ENCODE measurements around the gene CCNI2. TPM values are rescaled to one million over a fixed set of nuclear protein-coding genes. Genes with fewer than 3 reads are reported as not detected.
A peak's percentile ranks its signal among the peaks of the same experiment; 100 is the strongest.

CCNI2 gene
- total and polyA plus RNA-seq, 5 donors from 2014 or later = 2.1 to 9.2 (median 2.8) TPM

DNA sequence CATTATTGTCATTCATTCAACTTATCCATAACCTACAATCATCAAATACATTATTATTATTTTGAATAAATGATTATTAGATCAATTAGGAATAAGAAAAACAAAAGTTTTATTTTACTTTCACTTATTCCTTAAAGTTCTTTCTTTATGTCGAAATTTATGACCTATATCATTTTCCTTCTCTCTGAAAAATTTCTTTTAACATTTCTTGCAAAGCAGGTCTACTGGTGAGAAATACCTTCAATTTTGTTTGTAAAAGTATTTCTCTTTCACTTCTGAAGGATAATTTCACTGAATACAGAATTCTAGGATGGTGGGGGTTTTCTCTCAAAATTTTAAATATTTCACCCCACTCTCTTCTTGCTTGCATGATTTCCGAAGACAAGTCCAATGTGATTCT is 2.6 kb upstream of the CCNI2 start:
- Histone ChIP-seq H3K27me3 (ENCODE audit: control insufficient read depth, insufficient read depth, low read length) (peaks cover 2% of the 10 kb centered on the region), H3K9me3 (ENCODE audit: control insufficient read depth in 2 of 2, low read length in 2 of 2) (peaks cover 0 to 3% of the 10 kb centered on the region in 2 experiments), H3K4me1 (ENCODE audit: control insufficient read depth, insufficient read depth, low read length, poor library complexity, severe bottlenecking) (peaks cover 14% of the 10 kb centered on the region), H3K27ac (ENCODE audit: insufficient read depth, low read length, poor library complexity, severe bottlenecking) (no peak overlapping the region), H3K36me3 (ENCODE audit: control insufficient read depth, insufficient read depth, low read length) (no peaks in the 10 kb centered on the region), H3K4me3 (ENCODE audit: low read depth, low read length) (no peak overlapping the region)
- Mint-ChIP-seq H3K27ac (no peak overlapping the region), H3K4me1 (peaks cover 0 to 12% (median 4%) of the 10 kb centered on the region in 4 donors), H3K9me3 (peaks cover 0 to 2% (median 0%) of the 10 kb centered on the region in 7 donors), H3K27me3 (peaks cover 12% of the 10 kb centered on the region), H3K36me3 (no peaks in the 10 kb centered on the region), H3K4me3 (peak overlapping the region in 1 of 4 donors; percentile 21)
- DNase-seq (no peak), ATAC-seq (ENCODE audit: low read depth in 2 of 2) (no peak)

DNA sequence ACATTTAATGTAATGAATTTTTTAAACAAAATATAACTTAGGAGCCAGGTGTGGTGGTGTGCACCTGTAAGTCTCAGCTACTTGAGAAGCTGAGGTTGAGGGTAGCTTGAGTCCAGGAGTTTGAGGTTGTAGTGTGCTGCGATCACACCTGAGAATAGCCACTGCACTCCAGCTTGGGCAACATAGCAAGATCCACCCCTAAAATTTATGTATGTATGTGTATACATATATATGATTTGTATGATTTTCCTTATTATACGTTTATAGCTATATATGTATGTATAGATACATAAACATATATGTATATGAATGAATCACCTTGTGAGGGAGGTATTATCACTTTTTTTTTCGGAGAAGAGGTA is 653 bp upstream of the CCNI2 start:
- H3K36me3 Mint-ChIP-seq = peaks cover 6% of the 10 kb centered on the region
- H3K4me3 Mint-ChIP-seq = peak overlapping the region; percentile 82 to 91 (median 86)
- peaks cover 12% of the 10 kb centered on the region for H3K27me3 Mint-ChIP-seq
- H3K4me3 ChIP-seq (ENCODE audit: low read depth, low read length) = peak overlapping the region; percentile 73
- H3K27ac ChIP-seq (ENCODE audit: insufficient read depth, low read length, poor library complexity, severe bottlenecking) = peak overlapping the region; percentile 78
- H3K9me3 ChIP-seq (ENCODE audit: control insufficient read depth in 2 of 2, low read length in 2 of 2) = peaks cover 0 to 3% of the 10 kb centered on the region in 2 experiments
- ATAC-seq (ENCODE audit: low read depth in 2 of 2) = no peak
- H3K27ac Mint-ChIP-seq = peak overlapping the region in 1 of 3 donors; percentile 69
- H3K36me3 ChIP-seq (ENCODE audit: control insufficient read depth, insufficient read depth, low read length) = no peaks in the 10 kb centered on the region
- no peak for DNase-seq
- peaks cover 2% of the 10 kb centered on the region for H3K27me3 ChIP-seq (ENCODE audit: control insufficient read depth, insufficient read depth, low read length)
- peaks cover 8 to 24% (median 20%) of the 10 kb centered on the region in 4 donors for H3K4me1 Mint-ChIP-seq
- H3K9me3 Mint-ChIP-seq = peaks cover 0 to 2% (median 0%) of the 10 kb centered on the region in 7 donors
- H3K4me1 ChIP-seq (ENCODE audit: control insufficient read depth, insufficient read depth, low read length, poor library complexity, severe bottlenecking) = peaks cover 14% of the 10 kb centered on the region

DNA sequence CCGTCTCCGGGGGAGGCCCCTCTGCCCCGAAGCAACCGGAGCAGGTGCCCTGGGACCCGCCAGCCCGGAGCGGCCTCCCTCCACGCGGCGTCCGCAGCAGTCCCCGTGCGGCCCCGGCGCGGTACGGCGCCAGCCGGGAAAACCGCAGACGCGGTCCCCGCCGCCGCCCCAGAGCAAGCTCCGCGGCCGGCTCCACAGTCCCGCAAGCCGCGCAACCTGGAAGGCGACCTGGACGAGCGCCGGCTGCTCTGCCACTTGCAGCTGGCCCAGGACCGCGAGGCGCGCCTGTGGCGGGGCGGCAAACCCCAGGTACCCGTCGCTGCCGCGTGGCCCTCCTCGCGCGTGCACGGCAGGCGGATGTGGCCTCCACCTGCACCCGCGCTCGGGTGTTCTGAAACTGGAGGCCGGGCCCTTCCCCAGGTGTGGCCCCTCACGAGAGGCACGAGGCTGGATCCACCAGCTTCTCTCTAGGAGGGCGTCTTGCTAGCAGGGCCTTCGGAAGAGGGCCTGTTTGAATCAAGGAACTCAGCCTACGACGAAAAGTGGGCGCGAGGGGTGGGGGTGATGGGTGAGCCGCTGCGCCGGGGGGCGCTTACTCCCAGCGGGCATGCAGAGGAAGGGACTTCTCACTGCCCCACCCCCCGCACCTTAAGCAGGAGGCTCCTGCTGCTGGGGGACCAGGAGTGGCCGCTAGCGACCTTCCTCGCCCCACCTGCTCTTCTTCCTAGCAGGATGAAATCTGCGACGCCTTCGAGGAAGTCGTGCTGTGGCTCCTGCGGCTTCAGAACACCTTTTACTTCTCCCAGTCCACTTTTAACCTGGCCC is 602 bp downstream of the CCNI2 start:
- no peaks in the 10 kb centered on the region for H3K36me3 ChIP-seq (ENCODE audit: control insufficient read depth, insufficient read depth, low read length)
- no peaks in the 10 kb centered on the region for H3K27me3 ChIP-seq (ENCODE audit: control insufficient read depth, insufficient read depth, low read length)
- H3K9me3 ChIP-seq (ENCODE audit: control insufficient read depth in 2 of 2, low read length in 2 of 2) = no peaks in the 10 kb centered on the region
- Mint-ChIP-seq H3K27me3 (peaks cover 6% of the 10 kb centered on the region), H3K9me3 (peaks cover 0 to 2% (median 0%) of the 10 kb centered on the region in 7 donors), H3K36me3 (peaks cover 6% of the 10 kb centered on the region), H3K4me1 (peaks cover 8 to 27% (median 23%) of the 10 kb centered on the region in 4 donors), H3K4me3 (peak overlapping the region; percentile 70 to 83 (median 76)), H3K27ac (peak overlapping the region in 1 of 3 donors; percentile 86)
- peak overlapping the region; percentile 78 for H3K27ac ChIP-seq (ENCODE audit: insufficient read depth, low read length, poor library complexity, severe bottlenecking)
- ATAC-seq (ENCODE audit: low read depth in 2 of 2) (peak; percentile 61 to 66), DNase-seq (peak; percentile 29 to 78 (median 68))
- peaks cover 14% of the 10 kb centered on the region for H3K4me1 ChIP-seq (ENCODE audit: control insufficient read depth, insufficient read depth, low read length, poor library complexity, severe bottlenecking)
- H3K4me3 ChIP-seq (ENCODE audit: low read depth, low read length) = no peak overlapping the region

DNA sequence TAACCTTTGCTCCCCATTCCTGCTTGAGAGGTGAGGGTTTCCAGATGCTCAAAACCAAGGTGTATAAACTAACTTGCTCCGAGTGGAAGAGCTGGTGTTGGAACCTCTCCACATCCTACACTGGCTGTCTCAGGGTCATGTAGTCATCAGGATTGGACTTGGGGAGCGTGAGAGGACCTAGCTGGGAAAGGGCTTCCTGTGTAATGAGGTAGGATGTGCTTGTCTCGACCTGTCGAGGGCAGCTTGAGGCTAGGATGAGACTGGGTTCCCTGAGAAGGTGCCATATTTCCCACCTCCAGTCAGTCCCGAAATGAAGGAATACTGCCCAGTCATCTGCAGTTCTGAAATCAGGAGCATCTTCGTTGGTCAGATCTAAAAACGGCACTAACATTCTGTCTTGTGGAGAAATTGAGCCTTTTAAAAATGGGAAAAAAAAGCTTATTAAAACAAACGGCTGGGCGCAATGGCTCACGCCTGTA is 1.3 kb downstream of the CCNI2 start:
- DNase-seq (no peak), ATAC-seq (ENCODE audit: low read depth in 2 of 2) (no peak)
- H3K27me3 Mint-ChIP-seq = peaks cover 6% of the 10 kb centered on the region
- Histone ChIP-seq H3K27me3 (ENCODE audit: control insufficient read depth, insufficient read depth, low read length) (no peaks in the 10 kb centered on the region), H3K4me1 (ENCODE audit: control insufficient read depth, insufficient read depth, low read length, poor library complexity, severe bottlenecking) (peaks cover 14% of the 10 kb centered on the region), H3K36me3 (ENCODE audit: control insufficient read depth, insufficient read depth, low read length) (no peaks in the 10 kb centered on the region), H3K4me3 (ENCODE audit: low read depth, low read length) (no peak overlapping the region), H3K27ac (ENCODE audit: insufficient read depth, low read length, poor library complexity, severe bottlenecking) (peak overlapping the region; percentile 78), H3K9me3 (ENCODE audit: control insufficient read depth in 2 of 2, low read length in 2 of 2) (no peaks in the 10 kb centered on the region)
- H3K9me3 Mint-ChIP-seq = no peaks in the 10 kb centered on the region
- peak overlapping the region in 1 of 3 donors; percentile 86 for H3K27ac Mint-ChIP-seq
- peaks cover 10% of the 10 kb centered on the region for H3K36me3 Mint-ChIP-seq
- H3K4me1 Mint-ChIP-seq = peaks cover 8 to 32% (median 23%) of the 10 kb centered on the region in 4 donors
- H3K4me3 Mint-ChIP-seq = peak overlapping the region; percentile 70 to 83 (median 76)

DNA sequence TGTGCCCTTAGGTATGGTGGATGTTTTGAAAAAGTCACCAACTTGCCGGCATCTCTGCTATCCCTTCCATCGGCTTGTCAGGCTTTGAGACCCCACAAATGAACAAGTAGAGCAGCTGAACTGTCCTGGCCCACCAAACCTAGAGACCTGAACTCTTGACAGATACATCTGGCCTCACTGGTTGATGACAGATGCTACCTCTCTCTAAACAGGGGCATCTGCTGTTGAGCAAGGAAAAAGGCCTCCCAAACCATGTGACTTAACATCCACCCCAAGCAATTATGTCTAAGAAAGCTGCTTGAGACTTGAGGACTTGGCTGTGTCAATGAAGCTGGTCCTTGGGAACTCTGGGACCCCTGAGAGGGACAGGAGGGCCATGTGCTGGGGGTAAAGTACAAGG is 2.3 kb downstream of the CCNI2 start:
- H3K27ac ChIP-seq (ENCODE audit: insufficient read depth, low read length, poor library complexity, severe bottlenecking) = no peak overlapping the region
- ATAC-seq (ENCODE audit: low read depth in 2 of 2) (no peak), DNase-seq (no peak)
- no peaks in the 10 kb centered on the region for H3K9me3 Mint-ChIP-seq
- H3K36me3 Mint-ChIP-seq = peaks cover 11% of the 10 kb centered on the region
- peaks cover 14% of the 10 kb centered on the region for H3K4me1 ChIP-seq (ENCODE audit: control insufficient read depth, insufficient read depth, low read length, poor library complexity, severe bottlenecking)
- peaks cover 8 to 33% (median 23%) of the 10 kb centered on the region in 4 donors for H3K4me1 Mint-ChIP-seq
- peak overlapping the region in 3 of 4 donors; percentile 70 to 83 (median 80) for H3K4me3 Mint-ChIP-seq
- H3K27ac Mint-ChIP-seq = peak overlapping the region; percentile 27 to 43 (median 31)
- H3K4me3 ChIP-seq (ENCODE audit: low read depth, low read length) = no peak overlapping the region
- H3K9me3 ChIP-seq (ENCODE audit: control insufficient read depth in 2 of 2, low read length in 2 of 2) = no peaks in the 10 kb centered on the region
- H3K36me3 ChIP-seq (ENCODE audit: control insufficient read depth, insufficient read depth, low read length) = no peaks in the 10 kb centered on the region
- peaks cover 6% of the 10 kb centered on the region for H3K27me3 Mint-ChIP-seq
- no peaks in the 10 kb centered on the region for H3K27me3 ChIP-seq (ENCODE audit: control insufficient read depth, insufficient read depth, low read length)

DNA sequence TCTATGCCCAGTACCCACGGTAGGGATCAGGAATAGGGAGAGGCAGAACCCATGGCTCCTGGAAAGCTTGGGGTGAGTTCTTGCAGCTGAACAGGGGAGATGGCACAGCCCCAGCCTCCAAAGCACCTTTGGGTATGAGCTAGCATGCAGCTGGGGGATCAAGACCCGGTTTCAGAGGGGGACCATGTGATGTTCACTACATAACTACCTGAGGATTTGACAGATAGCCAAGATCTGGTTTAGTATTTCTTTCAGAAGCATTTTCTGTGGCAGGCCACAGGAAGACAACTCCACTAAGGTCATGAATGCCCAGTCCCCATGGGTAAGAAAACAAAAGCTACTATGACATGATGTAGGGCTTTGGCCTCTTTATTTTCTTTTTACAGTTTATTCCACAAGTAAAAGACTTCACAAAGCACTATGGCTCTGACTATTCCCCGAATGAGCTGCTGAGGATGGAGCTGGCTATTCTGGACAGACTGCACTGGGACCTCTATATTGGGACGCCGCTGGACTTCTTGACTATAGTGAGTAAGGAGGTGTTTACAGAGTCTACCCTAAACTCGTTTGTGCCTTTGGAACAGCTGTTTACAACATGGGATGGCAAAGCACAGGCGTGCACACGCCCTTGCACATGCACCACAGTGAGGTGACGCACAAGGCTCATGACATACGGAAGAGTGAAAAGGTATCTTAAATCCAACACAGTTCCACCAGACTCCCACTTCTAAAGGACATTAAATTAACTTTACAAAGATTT is 3.4 kb downstream of the CCNI2 start:
- Histone ChIP-seq H3K9me3 (ENCODE audit: control insufficient read depth in 2 of 2, low read length in 2 of 2) (no peaks in the 10 kb centered on the region), H3K27ac (ENCODE audit: insufficient read depth, low read length, poor library complexity, severe bottlenecking) (peak overlapping the region; percentile 51), H3K36me3 (ENCODE audit: control insufficient read depth, insufficient read depth, low read length) (no peaks in the 10 kb centered on the region), H3K27me3 (ENCODE audit: control insufficient read depth, insufficient read depth, low read length) (no peaks in the 10 kb centered on the region), H3K4me3 (ENCODE audit: low read depth, low read length) (no peak overlapping the region), H3K4me1 (ENCODE audit: control insufficient read depth, insufficient read depth, low read length, poor library complexity, severe bottlenecking) (peaks cover 14% of the 10 kb centered on the region)
- DNase-seq = no peak
- Mint-ChIP-seq H3K4me1 (peaks cover 8 to 33% (median 23%) of the 10 kb centered on the region in 4 donors), H3K27ac (peak overlapping the region in 2 of 3 donors; percentile 27 to 68), H3K4me3 (peak overlapping the region in 1 of 4 donors; percentile 83), H3K36me3 (peaks cover 18% of the 10 kb centered on the region), H3K9me3 (peaks cover 0 to 1% (median 0%) of the 10 kb centered on the region in 7 donors), H3K27me3 (peaks cover 1% of the 10 kb centered on the region)
- ATAC-seq (ENCODE audit: low read depth in 2 of 2) = no peak

DNA sequence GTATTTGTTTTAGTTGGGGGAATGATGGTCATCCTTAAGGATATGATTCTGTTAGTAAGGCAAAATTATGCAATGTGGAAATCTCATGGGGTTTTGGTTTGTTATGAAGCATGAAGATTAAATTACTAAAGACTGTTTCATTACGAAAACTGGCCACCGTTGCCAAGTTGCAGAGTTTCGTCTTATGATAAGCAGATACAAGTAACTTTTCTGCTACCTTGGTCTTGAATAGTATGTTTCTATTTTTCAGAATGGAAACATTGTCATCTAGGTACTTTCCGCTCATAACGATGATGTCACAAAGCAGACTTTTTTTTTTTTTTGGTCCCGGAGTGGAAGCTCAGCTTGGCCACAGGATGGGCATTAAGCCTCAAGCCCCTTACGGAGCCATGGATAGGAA is 4.2 kb downstream of the CCNI2 start:
- Mint-ChIP-seq H3K4me1 (peaks cover 8 to 33% (median 23%) of the 10 kb centered on the region in 4 donors), H3K36me3 (peaks cover 18% of the 10 kb centered on the region), H3K27me3 (no peaks in the 10 kb centered on the region), H3K4me3 (peak overlapping the region in 2 of 4 donors; percentile 3 to 13), H3K27ac (peak overlapping the region; percentile 1 to 76 (median 68)), H3K9me3 (peaks cover 0 to 1% (median 0%) of the 10 kb centered on the region in 7 donors)
- H3K36me3 ChIP-seq (ENCODE audit: control insufficient read depth, insufficient read depth, low read length) = no peaks in the 10 kb centered on the region
- DNase-seq = peak in 2 of 3 donors; percentile 21 to 35
- H3K27ac ChIP-seq (ENCODE audit: insufficient read depth, low read length, poor library complexity, severe bottlenecking) = peak overlapping the region; percentile 51
- H3K4me3 ChIP-seq (ENCODE audit: low read depth, low read length) = no peak overlapping the region
- no peaks in the 10 kb centered on the region for H3K9me3 ChIP-seq (ENCODE audit: control insufficient read depth in 2 of 2, low read length in 2 of 2)
- peaks cover 14% of the 10 kb centered on the region for H3K4me1 ChIP-seq (ENCODE audit: control insufficient read depth, insufficient read depth, low read length, poor library complexity, severe bottlenecking)
- ATAC-seq (ENCODE audit: low read depth in 2 of 2) = no peak
- H3K27me3 ChIP-seq (ENCODE audit: control insufficient read depth, insufficient read depth, low read length) = no peaks in the 10 kb centered on the region
